ENCODE measurements around the gene SYT14.
"Not testable (repeated sequence)": the region's sequence is repeated elsewhere in the genome, so short reads cannot be mapped to it uniquely, and the experiment has no call there.

The SYT14 gene

GRCh38 chr1:210123924-210124589, 186.0 kb downstream of the SYT14 start:
- DNase-seq, result no peak

GRCh38 chr1:210124736-210125135, 186.7 kb downstream of the SYT14 start:
- DNase-seq, result no peak

GRCh38 chr1:210125143-210125542, 187.1 kb downstream of the SYT14 start:
- no peak for DNase-seq

GRCh38 chr1:210129092-210129491, 191.1 kb downstream of the SYT14 start:
- no peak for DNase-seq

- DNase-seq, result no peak
These were observed 191.7 kb downstream of the SYT14 start for GRCh38 chr1:210129759-210130158.

GRCh38 chr1:210132582-210132981, 194.6 kb downstream of the SYT14 start:
- DNase-seq, result no peak

GRCh38 chr1:210143465-210144062, 205.5 kb downstream of the SYT14 start:
- DNase-seq, result peak; percentile 57 to 58

- DNase-seq, result no peak
These were observed 206.7 kb downstream of the SYT14 start for GRCh38 chr1:210144736-210145135.

- DNase-seq, result no peak
These were observed 213.1 kb downstream of the SYT14 start for GRCh38 chr1:210151052-210151672.

- no peak for DNase-seq
These were observed 221.2 kb downstream of the SYT14 start for GRCh38 chr1:210159211-210159610.

- DNase-seq, result no peak
These were observed 232.2 kb downstream of the SYT14 start for GRCh38 chr1:210170220-210170619.

GRCh38 chr1:210174133-210174532, 236.1 kb downstream of the SYT14 start:
- no peak for DNase-seq

- no peak for DNase-seq
These were observed 247.0 kb downstream of the SYT14 start for GRCh38 chr1:210185063-210185462.

GRCh38 chr1:210187849-210188606, 250.0 kb downstream of the SYT14 start:
- not testable (repeated sequence) for DNase-seq

- no peak for DNase-seq
These were observed 251.4 kb downstream of the SYT14 start for GRCh38 chr1:210189426-210189825.

- no peak for DNase-seq
These were observed 257.7 kb downstream of the SYT14 start for GRCh38 chr1:210195635-210196160.

- DNase-seq, result not testable (repeated sequence)
These were observed 258.2 kb downstream of the SYT14 start for GRCh38 chr1:210196266-210196665.

- DNase-seq, result no peak
These were observed 260.8 kb downstream of the SYT14 start for GRCh38 chr1:210198840-210199239.

GRCh38 chr1:210200124-210200736, 262.2 kb downstream of the SYT14 start:
- DNase-seq, result no peak

GRCh38 chr1:210201681-210202080, 263.7 kb downstream of the SYT14 start:
- no peak for DNase-seq

GRCh38 chr1:210207597-210208450, 269.8 kb downstream of the SYT14 start:
- DNase-seq, result no peak

GRCh38 chr1:210213335-210213734, 275.3 kb downstream of the SYT14 start:
- no peak for DNase-seq

All from SHP77 (cell line).